Body of pancreas (tissue), 4 donors: ENCODE measurements around the gene ME3. TPM values are rescaled to one million over a fixed set of nuclear protein-coding genes. Genes with fewer than 3 reads are reported as not detected.

Source experiments
- ATAC-seq: fragments of 150-250 bp; one replicate; pipeline ENCODE4 v1.9.1; 2016
- DNase-seq, 4 donors: peaks; one replicate each; pipeline ENCODE4 v3.0.0-alpha.2; 2019
- H3K27ac ChIP-seq, 4 donors: fragments of 200-600 bp; sonication (generic); 1 replicate in 3 of 4; 2 replicates in 1 of 4; pipeline versions ENCODE4 v1.5.1 to v1.6.1; 2016 to 2019; ENCODE audit warnings: mild to moderate bottlenecking in 1 of 4, mixed read lengths in 1 of 4, moderate library complexity in 1 of 4
- H3K27me3 ChIP-seq, 2 donors: fragments of 200-600 bp; sonication (generic); one replicate each; pipeline ENCODE4 v1.6.0; 2016; ENCODE audit warnings: mild to moderate bottlenecking in 1 of 2
- H3K36me3 ChIP-seq, 2 donors: fragments of 200-600 bp; sonication (generic); replicated peaks in 1 of 2; 2 replicates each; pipeline ENCODE4 v1.5.1; 2016; ENCODE audit warnings: low read depth in 2 of 2; ENCODE audit not compliant: insufficient read depth in 1 of 2
- H3K4me1 ChIP-seq: fragments of 200-600 bp; sonication (generic); one replicate; pipeline ENCODE4 v1.6.0; 2016
- H3K4me3 ChIP-seq, 2 donors: fragments of 200-600 bp; sonication (generic); 1 replicate in 1 of 2; 2 replicates in 1 of 2; pipeline ENCODE4 v1.5.1; 2016 to 2019
- H3K9me3 ChIP-seq, 3 donors: fragments of 200-600 bp; sonication (generic); 1 replicate in 2 of 3; 2 replicates in 1 of 3; pipeline ENCODE4 v1.5.1; 2016
- CTCF ChIP-seq, 7 experiments: fragments of 450-650 bp in 4 of 7; fragments of 200-600 bp in 3 of 7; sonication (generic) in 3 of 7; IDR thresholded peaks; one replicate each; pipeline ENCODE4 v1.5.1; 2016 to 2019; ENCODE audit warnings: antibody characterized with exemption in 7 of 7
- POLR2A ChIP-seq, 3 donors: fragments of 450-650 bp; IDR thresholded peaks; one replicate each; pipeline ENCODE4 v1.6.1; 2016; ENCODE audit warnings: antibody characterized with exemption in 3 of 3, mild to moderate bottlenecking in 2 of 3
- WGBS, 2 donors: methylation state at CpG; one replicate each; pipeline ENCODE4 v1.1.5; 2017; 5-methylcytosine and 5-hydroxymethylcytosine counted together
- intact Hi-C: fragments of 100-400 bp; cut with DNase I; formaldehyde crosslinking; loops from one replicate; pipeline ENCODE4 v1.15.1; 2023
- total RNA-seq, 2 donors: library from RNA; depleted of rRNA; stranded (reverse); fragments of >200 nt; gene quantifications; one replicate each; pipeline ENCODE4 v1.1.0, GENCODE V29; 2016

ME3 gene
- total RNA-seq, 2 donors from 2014 or later = 20.8 to 54.7 TPM

DNA sequence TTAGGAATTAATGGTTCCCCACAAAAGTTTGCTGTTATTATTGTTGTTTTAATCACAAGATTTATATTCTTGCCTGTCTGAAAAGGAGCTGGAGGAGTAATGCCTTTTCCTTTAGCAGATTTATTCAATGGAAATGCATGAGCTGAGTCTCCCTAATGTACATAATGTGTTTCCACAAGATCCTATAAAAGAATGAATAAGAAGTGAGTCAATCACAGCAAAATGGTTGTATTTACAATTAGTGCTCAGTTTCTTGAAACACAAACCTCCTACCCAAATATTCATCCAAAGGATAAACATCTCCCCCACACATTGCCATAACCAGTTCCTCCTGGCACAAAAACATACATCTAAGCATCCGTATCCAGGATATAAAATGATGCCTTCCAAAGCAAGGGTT is 33.3 kb downstream of the ME3 start:
- TF ChIP-seq POLR2A (IDR thresholded peaks at IDR 0.05) (no peak), CTCF (IDR thresholded peaks at IDR 0.05) (no peak)
- Histone ChIP-seq H3K4me3 (no peak overlapping the region), H3K27me3 (no peaks in the 10 kb centered on the region), H3K4me1 (no peaks in the 10 kb centered on the region), H3K27ac (no peak overlapping the region), H3K36me3 (no peaks in the 10 kb centered on the region), H3K9me3 (no peaks in the 10 kb centered on the region)
- DNase-seq (no peak), ATAC-seq (no peak)
- WGBS, 2 donors = 76 to 97% methylated on average over 1 of the region's 1 CpG
- intact Hi-C loops = no loop called here

DNA sequence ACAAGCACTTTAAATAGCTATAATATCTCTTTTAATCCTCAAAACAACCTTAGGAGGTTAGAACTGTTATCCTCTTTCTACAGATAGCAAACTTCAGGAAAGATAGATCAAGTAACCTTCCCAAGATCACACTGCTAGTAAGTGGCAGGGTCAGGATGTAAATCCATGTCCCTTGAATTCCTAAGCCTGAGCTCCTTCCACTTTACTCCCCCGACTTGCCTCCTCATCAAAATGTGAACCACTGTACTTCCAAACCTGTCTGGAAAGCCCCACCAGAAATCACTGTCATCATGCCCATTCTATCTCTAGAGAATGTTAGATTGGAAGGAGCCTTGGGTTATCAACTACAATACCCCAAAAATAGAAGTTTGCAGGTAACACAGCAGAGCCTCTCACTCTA is 33.7 kb downstream of the ME3 start:
- DNase-seq (no peak), ATAC-seq (no peak)
- intact Hi-C loops = no loop called here
- no peak for TF ChIP-seq POLR2A (IDR thresholded peaks at IDR 0.05)
- no peak for TF ChIP-seq CTCF (IDR thresholded peaks at IDR 0.05)
- WGBS, 2 donors = 86 to 95% methylated on average over 1 of the region's 1 CpG
- H3K4me1 ChIP-seq = no peaks in the 10 kb centered on the region
- no peak overlapping the region for H3K27ac ChIP-seq
- H3K36me3 ChIP-seq = no peaks in the 10 kb centered on the region
- H3K4me3 ChIP-seq = no peak overlapping the region
- no peaks in the 10 kb centered on the region for H3K9me3 ChIP-seq
- no peaks in the 10 kb centered on the region for H3K27me3 ChIP-seq

DNA sequence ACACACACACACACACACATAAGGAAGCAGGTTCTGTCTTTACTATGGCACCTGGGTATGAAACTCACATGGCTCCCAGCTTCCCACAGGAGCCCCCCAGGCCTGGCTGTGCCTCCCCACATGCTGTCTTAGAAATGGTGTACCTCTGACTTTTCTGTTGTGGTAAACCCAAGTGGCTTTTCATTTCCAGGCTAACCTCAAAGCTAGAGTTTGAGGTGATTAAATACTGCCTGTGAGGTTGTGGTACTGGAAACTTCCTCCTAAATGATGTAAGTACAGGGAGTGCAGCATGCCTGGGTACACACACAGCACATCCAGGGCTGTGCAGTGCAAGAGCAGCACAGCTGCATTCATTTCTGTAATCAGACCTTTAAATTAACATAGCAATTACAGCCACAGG is 34.4 kb downstream of the ME3 start:
- Histone ChIP-seq H3K4me3 (no peak overlapping the region), H3K27me3 (no peaks in the 10 kb centered on the region), H3K36me3 (no peaks in the 10 kb centered on the region), H3K9me3 (no peaks in the 10 kb centered on the region), H3K27ac (no peak overlapping the region), H3K4me1 (no peaks in the 10 kb centered on the region)
- TF ChIP-seq POLR2A (IDR thresholded peaks at IDR 0.05) = no peak
- no peak for TF ChIP-seq CTCF (IDR thresholded peaks at IDR 0.05)
- DNase-seq (no peak), ATAC-seq (no peak)
- intact Hi-C loops = no loop called here

GRCh38 chr11:86636275-86636674 is 36.1 kb downstream of the ME3 start:
- no peak for ATAC-seq
- intact Hi-C loops = no loop called here
- Histone ChIP-seq H3K27ac (no peak overlapping the region), H3K4me1 (no peaks in the 10 kb centered on the region), H3K9me3 (no peaks in the 10 kb centered on the region), H3K4me3 (no peak overlapping the region), H3K36me3 (no peaks in the 10 kb centered on the region), H3K27me3 (no peaks in the 10 kb centered on the region)
- TF ChIP-seq CTCF (IDR thresholded peaks at IDR 0.05) (no peak), POLR2A (IDR thresholded peaks at IDR 0.05) (no peak)
- no peak for DNase-seq
- WGBS, 2 donors = 100% methylated on average over 1 of the region's 1 CpG

- DNase-seq = peak in 1 of 4 donors; percentile 10
- Histone ChIP-seq H3K27me3 (no peaks in the 10 kb centered on the region), H3K4me3 (no peak overlapping the region), H3K27ac (no peak overlapping the region), H3K9me3 (no peaks in the 10 kb centered on the region), H3K36me3 (no peaks in the 10 kb centered on the region), H3K4me1 (peaks cover 28% of the 10 kb centered on the region)
- no peak for ATAC-seq
- 65 to 79% methylated on average over 3 to 6 of the region's 6 CpGs for WGBS, 2 donors
- TF ChIP-seq CTCF (IDR thresholded peaks at IDR 0.05) = no peak
- no peak for TF ChIP-seq POLR2A (IDR thresholded peaks at IDR 0.05)
- intact Hi-C loops = no loop called here
Measured at GRCh38 chr11:86632499-86633269, 39.7 kb downstream of the ME3 start.
